GM12878 (cell line): Measurements from ENCODE around the gene IRAG1. TPM values are rescaled to one million over a fixed set of nuclear protein-coding genes. Genes with fewer than 3 reads are reported as not detected.

Experiments used
- ATAC-seq: fragments of 200-7000 bp; cut with Tn5 transposase; 3 replicates; pipeline ENCODE4 v1.9.1; 2020; ENCODE audit warnings: mild to moderate bottlenecking, moderate library complexity
- BruUV-seq: library from RNA; stranded (reverse); fragments of 400-500 nt; replicated peaks from 2 replicates; lab custom pipeline; 2021; lab: Mats Ljungman, UMichigan
- CTCF ChIA-PET: fragments of 300-600 bp; sonication (Branson Sonifier 250); formaldehyde crosslinking; extraction: SDS; loops from one replicate; lab custom pipeline; 2021; ENCODE audit warnings: inconsistent platforms; lab: Yijun Ruan, JAX
- POLR2A ChIA-PET: fragments of 350-600 bp; formaldehyde crosslinking; extraction: SDS; loops from one replicate; lab custom pipeline; 2021; ENCODE audit warnings: inconsistent platforms; lab: Charles Lee
- RAD21 ChIA-PET: fragments of 300-600 bp; sonication (Branson Sonifier 250); formaldehyde crosslinking; loops from one replicate; lab custom pipeline; 2023; ENCODE audit warnings: antibody characterized with exemption; ENCODE audit not compliant: unreplicated experiment; lab: Charles Lee
- SMC1A ChIA-PET: fragments of 300-600 bp; sonication (Branson Sonifier 250); formaldehyde crosslinking; loops from one replicate; lab custom pipeline; 2023; ENCODE audit not compliant: unreplicated experiment, uncharacterized antibody; lab: Charles Lee
- DNase-seq: peaks from one replicate; pipeline ENCODE4 v3.0.0-alpha.2; 2011; ENCODE audit warnings: low read depth, low spot score
- FAIRE-seq: peaks from 3 replicates; lab custom pipeline; 2011; peaks lifted over from hg19 to GRCh38; lab: Jason Lieb, UNC
- H2AFZ ChIP-seq: 2 replicates; pipeline ENCODE4 v1.6.0; 2011; ENCODE audit warnings: low read depth, low read length, control low read depth; ENCODE audit not compliant: control insufficient read depth
- H3K27ac ChIP-seq: 2 replicates; pipeline ENCODE4 v1.5.1; 2011; ENCODE audit warnings: control low read depth; ENCODE audit not compliant: control insufficient read depth, insufficient read depth
- H3K27me3 ChIP-seq, 2 experiments: replicated peaks in 1 of 2; 2 replicates each; pipeline versions ENCODE4 v1.6.0 to v1.6.1; 2011; ENCODE audit warnings: low read length in 1 of 2; ENCODE audit not compliant: control insufficient read depth in 2 of 2, insufficient read depth in 2 of 2
- H3K36me3 ChIP-seq, 2 experiments: 2 replicates each; pipeline ENCODE4 v1.5.1; 2011; ENCODE audit warnings: low read length in 1 of 2; ENCODE audit not compliant: control insufficient read depth in 2 of 2, insufficient read depth in 2 of 2
- H3K4me1 ChIP-seq: 2 replicates; pipeline ENCODE4 v1.6.1; 2011; ENCODE audit warnings: mild to moderate bottlenecking, low read length, moderate library complexity, mixed read lengths; ENCODE audit not compliant: control insufficient read depth, insufficient read depth
- H3K4me2 ChIP-seq: 2 replicates; pipeline ENCODE4 v1.6.0; 2011; ENCODE audit warnings: control low read depth; ENCODE audit not compliant: control insufficient read depth, insufficient read depth
- H3K4me3 ChIP-seq: fragments of 200-600 bp; sonication (generic); 2 replicates; pipeline ENCODE4 v1.5.1; 2016
- H3K79me2 ChIP-seq: 2 replicates; pipeline ENCODE4 v1.6.0; 2011; ENCODE audit warnings: low read length; ENCODE audit not compliant: control insufficient read depth, insufficient read depth
- H3K9ac ChIP-seq: 2 replicates; pipeline ENCODE4 v1.8.0; 2011; ENCODE audit warnings: low read length, control low read depth, mixed read lengths; ENCODE audit not compliant: control insufficient read depth, insufficient read depth
- H3K9me3 ChIP-seq: replicated peaks from 3 replicates; pipeline ENCODE4 v1.5.1; 2011; ENCODE audit warnings: mild to moderate bottlenecking, low read length; ENCODE audit not compliant: control insufficient read depth, insufficient read depth
- H4K20me1 ChIP-seq: 2 replicates; pipeline ENCODE4 v1.6.0; 2011; ENCODE audit not compliant: control insufficient read depth, insufficient read depth
- CREB1 ChIP-seq: IDR thresholded peaks from 2 replicates; pipeline ENCODE4 v1.6.1; 2012; ENCODE audit warnings: low read depth, mild to moderate bottlenecking, inconsistent platforms
- ESRRA ChIP-seq: IDR thresholded peaks from 2 replicates; pipeline ENCODE4 v1.6.1; 2012; ENCODE audit warnings: mild to moderate bottlenecking, low read length, improper control_type of control experiment
- KDM1A ChIP-seq: fragments of 200-600 bp; sonication (generic); IDR thresholded peaks from 2 replicates; pipeline ENCODE4 v1.6.1; 2016; ENCODE audit warnings: borderline replicate concordance
- NR2F1 ChIP-seq: fragments of 450-650 bp; conservative IDR thresholded peaks from 2 replicates; pipeline ENCODE4 v1.6.1; 2017; ENCODE audit warnings: mild to moderate bottlenecking
- RUNX3 ChIP-seq: IDR thresholded peaks from 2 replicates; pipeline ENCODE4 v1.6.1; 2012; ENCODE audit warnings: low read length, inconsistent platforms
- SIX5 ChIP-seq: IDR thresholded peaks from 2 replicates; pipeline ENCODE4 v1.6.1; 2011; ENCODE audit warnings: mild to moderate bottlenecking, low read depth, low read length, moderate library complexity; ENCODE audit not compliant: severe bottlenecking
- SPI1 ChIP-seq: IDR thresholded peaks from 2 replicates; pipeline ENCODE4 v1.6.1; 2011; ENCODE audit warnings: low read depth, mild to moderate bottlenecking, low read length, moderate library complexity, borderline replicate concordance; ENCODE audit not compliant: insufficient read depth
- TAF1 ChIP-seq: IDR thresholded peaks from 2 replicates; pipeline ENCODE4 v1.6.1; 2011; ENCODE audit warnings: mild to moderate bottlenecking, low read depth, low read length, borderline replicate concordance
- WGBS: methylation state at CpG from one replicate; pipeline ENCODE4 v1.1.6; 2016; ENCODE audit warnings: low lambda C conversion rate; ENCODE audit not compliant: insufficient replicate concordance, insufficient coverage; ENCODE audit errors: missing lambda C conversion rate; 5-methylcytosine and 5-hydroxymethylcytosine counted together
- in situ Hi-C: fragments of 300-500 bp; cut with MboI; formaldehyde crosslinking; loops from 9 replicates; pipeline ENCODE4 v1.14.3; 2018; ENCODE audit warnings: mixed read lengths
- intact Hi-C: fragments of 100-400 bp; cut with micrococcal nuclease; formaldehyde crosslinking; loops from one replicate; pipeline ENCODE4 v1.14.2; 2022; ENCODE audit not compliant: unreplicated experiment
- polyA plus RNA-seq, 11 experiments: library from polyadenylated mRNA; depleted of rRNA in 4 of 11; unstranded in 6 of 11; stranded (reverse) in 5 of 11; fragments of >200 nt; fragmentation: Nextera tagmentation in 4 of 11; fragmentation: Illumina TruSeq in 1 of 11; extraction: Ambion mirVana in 4 of 11; extraction: Trizol in 1 of 11; gene quantifications; 1 replicate in 1 of 11; 2 replicates in 10 of 11; pipeline versions ENCODE4 v1.2.1 to v1.2.3, GENCODE V29; 2011 to 2016; ENCODE audit warnings: inconsistent platforms in 2 of 11, missing spikeins in 2 of 11, low read depth in 1 of 11
- total RNA-seq, 4 experiments: library from RNA; depleted of rRNA in 3 of 4; stranded (reverse); fragments of >200 nt in 3 of 4; fragmentation: Illumina TruSeq in 1 of 4; extraction: Trizol in 1 of 4; gene quantifications; 2 replicates each; pipeline versions ENCODE4 v1.2.1 to v1.2.3, GENCODE V29; 2013 to 2021
- TF ChIP-seq, protein P1 (sequence below): fragments of 450-650 bp; IDR thresholded peaks from 2 replicates; pipeline ENCODE4 v1.6.1; 2017; ENCODE audit warnings: low read depth, mild to moderate bottlenecking, moderate library complexity
- TF ChIP-seq, protein P2 (sequence below): fragments of 450-650 bp; conservative IDR thresholded peaks from 2 replicates; pipeline ENCODE4 v1.6.1; 2017; ENCODE audit warnings: mild to moderate bottlenecking, moderate library complexity

IRAG1 gene
- total and polyA plus RNA-seq, 10 of the 15 experiments (the other 5 are each of a cell fraction or from before 2014, with no cell fraction given): 0.02 to 0.18 (median 0.06) TPM; not detected in 4

DNA sequence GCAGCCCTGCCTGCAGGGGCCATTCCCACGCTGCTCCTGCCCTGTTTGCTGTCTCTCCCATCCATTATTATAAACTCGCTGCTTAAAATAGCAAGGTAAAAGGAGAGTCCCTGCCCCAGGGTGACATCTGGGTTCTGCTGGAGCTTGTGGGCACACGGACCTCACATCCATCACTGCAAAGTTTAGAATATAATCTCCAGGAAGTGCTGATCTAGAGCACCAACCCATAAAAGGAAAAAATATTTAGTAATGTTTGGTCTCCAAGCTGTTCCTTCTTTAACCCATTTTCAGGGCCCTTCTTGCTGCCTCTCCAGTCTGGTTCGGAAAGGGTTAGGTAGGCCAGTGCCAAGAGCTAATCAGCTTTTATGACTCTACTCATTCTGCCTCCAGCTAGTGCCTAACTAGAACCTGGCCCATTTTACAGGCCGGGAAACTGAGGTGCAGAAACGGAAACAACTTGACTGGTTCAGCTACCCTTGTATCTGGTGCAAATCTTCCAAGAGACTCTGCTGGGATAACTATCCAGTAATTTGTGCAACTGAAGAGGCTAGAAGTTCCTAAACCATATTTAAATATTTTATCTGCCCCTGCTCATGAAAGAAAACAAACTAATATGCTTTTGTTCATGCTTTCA is 37.5 kb downstream of the IRAG1 start:
- WGBS: 61% methylated on average over 6 of the region's 6 CpGs
- ChIA-PET SMC1A (interaction anchor here (0.7 to 6.5 kb wide), 11 partner anchors 10 to 252 kb away, joined by 3 to 70 read pairs (median 4); no protein-coding TSS in a partner anchor), POLR2A (no interaction called here), CTCF (interaction anchor here (0.6 to 7.8 kb wide), 22 partner anchors 9 to 289 kb away, joined by 3 to 120 read pairs (median 4); partner anchors contain the start of gene RNF141)
- no peak overlapping the region for H3K27ac ChIP-seq
- H3K36me3 ChIP-seq: no peaks in the 10 kb centered on the region
- H3K4me1 ChIP-seq: peaks cover 33% of the 10 kb centered on the region
- H3K4me3 ChIP-seq: no peak overlapping the region
- no peak overlapping the region for H3K9ac ChIP-seq
- intact Hi-C loops: loop anchor here (2.0 kb wide), 2 partner anchors 31 to 79 kb away; no protein-coding TSS in a partner anchor
- no TSS peak for BruUV-seq
- H3K79me2 ChIP-seq: no peaks in the 10 kb centered on the region
- no peak for FAIRE-seq
- no peaks in the 10 kb centered on the region for H4K20me1 ChIP-seq
- no peak overlapping the region for H3K4me2 ChIP-seq
- TF ChIP-seq CREB1: no peak
- TF ChIP-seq, all 136 proteins: peak for 0
- no peak for DNase-seq
- in situ Hi-C loops: no loop called here
- no peaks in the 10 kb centered on the region for H3K9me3 ChIP-seq
- no peak overlapping the region for H2AFZ ChIP-seq
- no peaks in the 10 kb centered on the region for H3K27me3 ChIP-seq
- RAD21 ChIA-PET: interaction anchor here (0.6 to 6.1 kb wide), 10 partner anchors 9 to 251 kb away, joined by 3 to 63 read pairs (median 4); no protein-coding TSS in a partner anchor
- ATAC-seq: no peak

DNA sequence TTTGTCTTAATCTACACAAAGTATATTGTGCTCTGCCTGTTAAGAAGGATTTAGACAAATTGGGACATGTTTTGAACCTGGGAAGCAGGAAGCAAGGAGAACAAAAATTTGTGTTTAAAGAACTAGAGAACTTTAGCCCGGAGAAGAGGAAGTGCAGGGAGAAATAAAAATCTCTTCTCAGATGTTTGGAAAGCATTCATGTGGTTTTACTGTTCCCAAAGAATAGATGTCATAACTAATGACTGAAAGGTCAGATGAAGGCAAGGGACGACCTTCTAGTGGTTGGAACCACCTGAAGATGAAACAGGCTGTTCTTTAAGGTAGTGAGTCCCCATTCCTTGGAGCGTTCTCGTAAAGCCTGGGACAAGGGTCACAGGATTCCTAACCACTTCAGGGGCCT is 38.3 kb downstream of the IRAG1 start:
- ChIA-PET POLR2A (interaction anchor here (0.5 to 1.4 kb wide), 2 partner anchors 12 to 19 kb away, joined by 4 to 5 read pairs; no protein-coding TSS in a partner anchor), RAD21 (interaction anchor here (0.6 to 6.1 kb wide), 14 partner anchors 10 to 254 kb away, joined by 3 to 63 read pairs (median 4); partner anchors contain the start of genes AMPD3 and RNF141), SMC1A (interaction anchor here (0.7 to 6.5 kb wide), 18 partner anchors 11 to 252 kb away, joined by 3 to 70 read pairs (median 6); partner anchors contain the start of gene RNF141), CTCF (interaction anchor here (0.6 to 7.8 kb wide), 37 partner anchors 8 to 331 kb away, joined by 3 to 120 read pairs (median 4); partner anchors contain the start of gene RNF141)
- intact Hi-C loops (loop anchor here (2.0 kb wide), 2 partner anchors 30 to 80 kb away; no protein-coding TSS in a partner anchor), in situ Hi-C loops (no loop called here)
- Histone ChIP-seq H3K4me1 (peaks cover 33% of the 10 kb centered on the region), H3K9me3 (no peaks in the 10 kb centered on the region), H3K4me3 (no peak overlapping the region), H2AFZ (no peak overlapping the region), H4K20me1 (no peaks in the 10 kb centered on the region), H3K4me2 (no peak overlapping the region; the same call in 1 of the 2 replicates), H3K79me2 (no peaks in the 10 kb centered on the region), H3K27ac (no peak overlapping the region), H3K9ac (no peak overlapping the region), H3K27me3 (no peaks in the 10 kb centered on the region), H3K36me3 (no peaks in the 10 kb centered on the region)
- 49% methylated on average over 4 of the region's 4 CpGs for WGBS
- ATAC-seq (no peak), FAIRE-seq (no peak), DNase-seq (no peak)
- no TSS peak for BruUV-seq
- TF ChIP-seq NR2F1 (peak; percentile 49; the same call in 1 of the 2 replicates), ESRRA (no peak), TAF1 (no peak), KDM1A (no peak), SPI1 (peak; percentile 36; the same call in 1 of the 2 replicates), RUNX3 (peak; percentile 52; the same call in 1 of the 2 replicates), SIX5 (no peak)
- TF ChIP-seq, protein P1, sequence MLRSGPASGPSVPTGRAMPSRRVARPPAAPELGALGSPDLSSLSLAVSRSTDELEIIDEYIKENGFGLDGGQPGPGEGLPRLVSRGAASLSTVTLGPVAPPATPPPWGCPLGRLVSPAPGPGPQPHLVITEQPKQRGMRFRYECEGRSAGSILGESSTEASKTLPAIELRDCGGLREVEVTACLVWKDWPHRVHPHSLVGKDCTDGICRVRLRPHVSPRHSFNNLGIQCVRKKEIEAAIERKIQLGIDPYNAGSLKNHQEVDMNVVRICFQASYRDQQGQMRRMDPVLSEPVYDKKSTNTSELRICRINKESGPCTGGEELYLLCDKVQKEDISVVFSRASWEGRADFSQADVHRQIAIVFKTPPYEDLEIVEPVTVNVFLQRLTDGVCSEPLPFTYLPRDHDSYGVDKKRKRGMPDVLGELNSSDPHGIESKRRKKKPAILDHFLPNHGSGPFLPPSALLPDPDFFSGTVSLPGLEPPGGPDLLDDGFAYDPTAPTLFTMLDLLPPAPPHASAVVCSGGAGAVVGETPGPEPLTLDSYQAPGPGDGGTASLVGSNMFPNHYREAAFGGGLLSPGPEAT: no peak
- TF ChIP-seq, protein P2, sequence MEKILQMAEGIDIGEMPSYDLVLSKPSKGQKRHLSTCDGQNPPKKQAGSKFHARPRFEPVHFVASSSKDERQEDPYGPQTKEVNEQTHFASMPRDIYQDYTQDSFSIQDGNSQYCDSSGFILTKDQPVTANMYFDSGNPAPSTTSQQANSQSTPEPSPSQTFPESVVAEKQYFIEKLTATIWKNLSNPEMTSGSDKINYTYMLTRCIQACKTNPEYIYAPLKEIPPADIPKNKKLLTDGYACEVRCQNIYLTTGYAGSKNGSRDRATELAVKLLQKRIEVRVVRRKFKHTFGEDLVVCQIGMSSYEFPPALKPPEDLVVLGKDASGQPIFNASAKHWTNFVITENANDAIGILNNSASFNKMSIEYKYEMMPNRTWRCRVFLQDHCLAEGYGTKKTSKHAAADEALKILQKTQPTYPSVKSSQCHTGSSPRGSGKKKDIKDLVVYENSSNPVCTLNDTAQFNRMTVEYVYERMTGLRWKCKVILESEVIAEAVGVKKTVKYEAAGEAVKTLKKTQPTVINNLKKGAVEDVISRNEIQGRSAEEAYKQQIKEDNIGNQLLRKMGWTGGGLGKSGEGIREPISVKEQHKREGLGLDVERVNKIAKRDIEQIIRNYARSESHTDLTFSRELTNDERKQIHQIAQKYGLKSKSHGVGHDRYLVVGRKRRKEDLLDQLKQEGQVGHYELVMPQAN: no peak
